Measurements from ENCODE around the gene RNF144B.

GRCh38 chr6:18429655-18430297 is 42.6 kb downstream of the RNF144B start:
- TF ChIP-seq POLR2AphosphoS5 (IDR thresholded peaks at IDR 0.05) (no peak), CTCF (IDR thresholded peaks at IDR 0.05 in 8 of 11, conservative IDR thresholded peaks at IDR 0.05 in 3 of 11) (no peak), POLR2A (IDR thresholded peaks at IDR 0.05) (no peak)

Data from spleen (tissue), 7 donors.